Fibroblast of lung (primary cell): ENCODE measurements around the gene SRPRB.

Experiments
- EZH2 ChIP-seq: IDR thresholded peaks from 2 replicates; pipeline ENCODE4 v1.5.1; 2012; ENCODE audit warnings: low read length, control low read depth, mild to moderate bottlenecking; ENCODE audit errors: missing control alignments
- TF ChIP-seq, protein P1 (sequence below), 2 donors: IDR thresholded peaks in 1 of 2; conservative IDR thresholded peaks in 1 of 2; 1 replicate in 1 of 2; 2 replicates in 1 of 2; pipeline ENCODE4 v1.5.1; 2011 to 2012; ENCODE audit warnings: low read length in 2 of 2, control low read depth in 1 of 2, inconsistent platforms in 1 of 2, low read depth in 1 of 2, mild to moderate bottlenecking in 1 of 2

DNA sequence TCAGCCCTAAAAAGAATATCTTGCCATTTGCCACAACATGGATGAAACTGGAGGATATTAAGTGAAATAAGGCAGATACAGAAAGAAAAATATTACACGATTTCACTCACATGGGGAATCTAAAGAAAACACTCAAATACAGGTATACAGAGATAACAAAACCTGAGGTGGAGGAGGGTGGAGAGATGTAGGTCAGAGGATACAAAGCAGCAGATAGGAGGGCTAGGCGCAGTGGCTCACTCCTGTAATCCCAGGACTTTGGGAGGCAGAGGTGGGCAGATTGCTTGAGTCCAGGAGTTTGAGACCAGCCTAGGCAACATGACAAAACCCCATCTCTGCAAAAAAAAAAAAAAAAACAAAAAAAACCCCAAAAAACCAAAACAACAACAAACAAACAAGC lies 23.2 kb upstream of the SRPRB start:
- TF ChIP-seq, protein P1, sequence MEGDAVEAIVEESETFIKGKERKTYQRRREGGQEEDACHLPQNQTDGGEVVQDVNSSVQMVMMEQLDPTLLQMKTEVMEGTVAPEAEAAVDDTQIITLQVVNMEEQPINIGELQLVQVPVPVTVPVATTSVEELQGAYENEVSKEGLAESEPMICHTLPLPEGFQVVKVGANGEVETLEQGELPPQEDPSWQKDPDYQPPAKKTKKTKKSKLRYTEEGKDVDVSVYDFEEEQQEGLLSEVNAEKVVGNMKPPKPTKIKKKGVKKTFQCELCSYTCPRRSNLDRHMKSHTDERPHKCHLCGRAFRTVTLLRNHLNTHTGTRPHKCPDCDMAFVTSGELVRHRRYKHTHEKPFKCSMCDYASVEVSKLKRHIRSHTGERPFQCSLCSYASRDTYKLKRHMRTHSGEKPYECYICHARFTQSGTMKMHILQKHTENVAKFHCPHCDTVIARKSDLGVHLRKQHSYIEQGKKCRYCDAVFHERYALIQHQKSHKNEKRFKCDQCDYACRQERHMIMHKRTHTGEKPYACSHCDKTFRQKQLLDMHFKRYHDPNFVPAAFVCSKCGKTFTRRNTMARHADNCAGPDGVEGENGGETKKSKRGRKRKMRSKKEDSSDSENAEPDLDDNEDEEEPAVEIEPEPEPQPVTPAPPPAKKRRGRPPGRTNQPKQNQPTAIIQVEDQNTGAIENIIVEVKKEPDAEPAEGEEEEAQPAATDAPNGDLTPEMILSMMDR (conservative IDR thresholded peaks at IDR 0.05 in 1 of 2, IDR thresholded peaks at IDR 0.05 in 1 of 2; ENCODE audit: low read depth in 1 of 2, low read length in 2 of 2), result no peak
- TF ChIP-seq EZH2, result no peak
